Daoy (cell line): ENCODE data around the gene COQ9. TPM values are rescaled to one million over a fixed set of nuclear protein-coding genes. Genes with fewer than 3 reads are reported as not detected.

Experiments used
- DNase-seq: peaks from one replicate; pipeline ENCODE4 v3.0.0-alpha.2; 2015; ENCODE audit warnings: low read depth
- total RNA-seq: library from RNA; depleted of rRNA; stranded (reverse); fragments of >200 nt; shearing (Covaris generic); gene quantifications from 2 replicates; pipeline ENCODE4 v1.2.3, GENCODE V29; 2014

The COQ9 gene
- total RNA-seq, 1 experiment from 2014 or later: 44.9 TPM

DNA sequence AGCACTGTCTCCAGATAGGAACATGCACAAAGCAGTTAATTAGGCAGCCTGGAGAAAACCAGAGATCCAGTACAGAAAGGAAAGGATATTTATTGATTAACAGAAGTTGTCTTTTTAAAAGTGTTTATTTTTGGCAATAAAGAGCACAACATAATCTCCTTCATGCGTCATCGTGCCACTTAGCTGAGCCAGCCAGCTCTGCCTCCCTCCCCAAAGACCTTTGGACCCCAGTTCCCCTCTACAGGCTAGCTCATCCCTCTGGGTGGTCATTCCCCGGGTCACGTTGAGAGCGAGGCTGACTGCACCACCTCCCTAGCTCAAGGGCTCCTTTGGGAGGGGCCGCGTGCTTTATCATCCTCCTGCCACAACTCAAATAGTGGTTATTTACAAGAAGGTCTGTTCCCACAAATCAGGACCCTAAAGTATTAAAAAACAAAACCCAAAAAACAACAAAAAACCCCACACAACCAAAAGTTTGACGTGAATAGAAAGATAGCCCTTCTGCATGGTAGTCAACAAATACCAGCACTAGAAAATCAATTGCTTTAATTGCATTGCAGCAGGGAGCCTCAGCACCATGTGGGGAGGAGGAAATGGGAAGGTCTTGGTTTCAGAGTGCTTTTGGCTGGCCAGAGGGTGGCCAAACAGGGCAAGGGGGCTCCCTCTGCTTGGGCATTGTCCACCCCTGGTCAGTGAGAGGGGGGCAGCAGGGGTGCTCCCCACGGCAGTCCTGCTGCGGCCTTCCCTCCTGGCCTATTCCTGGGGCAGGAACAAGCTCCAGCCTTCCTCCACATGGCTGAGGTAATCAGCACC lies 24.8 kb downstream of the COQ9 start:
- DNase-seq: no peak

DNA sequence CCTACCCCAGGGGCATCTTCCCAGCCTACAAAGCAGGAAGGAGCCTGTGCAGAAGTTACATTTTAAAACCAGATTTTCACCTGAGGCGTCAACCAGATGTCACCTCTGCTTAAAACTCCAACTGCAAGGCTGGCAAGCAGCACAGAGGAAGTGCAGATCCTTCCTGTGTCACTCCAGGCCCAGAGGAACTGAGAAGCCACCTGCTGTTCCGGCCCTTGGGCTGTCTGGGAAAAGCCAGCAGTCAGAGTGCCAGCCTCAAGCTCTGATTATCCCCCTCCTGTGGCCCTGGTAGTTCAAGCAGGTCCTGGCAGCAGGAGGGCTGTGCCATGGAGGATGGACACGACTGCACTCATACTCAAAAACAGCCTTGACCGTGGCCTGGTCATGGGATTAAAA lies 25.4 kb downstream of the COQ9 start:
- no peak for DNase-seq

DNA sequence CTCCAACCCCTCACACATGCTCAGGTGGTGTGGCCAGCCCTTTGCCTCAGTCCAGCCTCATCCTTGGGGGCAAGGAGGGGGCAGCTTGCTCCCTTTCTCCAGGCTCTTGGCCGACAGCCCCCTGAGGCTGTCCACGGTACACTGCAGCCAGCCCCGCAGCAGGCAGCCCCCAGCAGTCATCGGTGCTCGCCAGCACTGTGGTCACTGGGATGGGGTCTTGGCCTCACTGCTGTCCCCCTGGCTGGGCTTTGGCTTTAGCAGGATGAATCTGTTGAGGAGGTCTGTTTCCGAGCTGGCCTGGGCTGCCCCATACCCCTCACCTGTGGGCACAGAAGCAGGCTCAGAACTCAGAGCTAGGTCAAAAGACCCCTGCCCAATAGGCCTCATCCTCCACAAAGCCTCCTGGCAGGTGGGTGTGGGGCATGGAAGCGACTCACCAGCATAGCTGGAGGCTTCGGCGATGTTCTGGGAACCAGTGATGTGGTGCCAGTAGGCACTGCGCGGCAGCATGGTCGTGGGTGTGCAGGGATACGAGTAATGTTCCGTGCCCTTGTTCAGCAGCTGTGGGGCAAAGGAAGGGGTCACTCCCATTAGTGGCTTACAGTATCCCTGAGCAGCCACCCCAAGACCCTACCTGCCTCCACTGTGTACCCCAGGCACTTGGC lies 26.0 kb downstream of the COQ9 start:
- DNase-seq: no peak

DNA sequence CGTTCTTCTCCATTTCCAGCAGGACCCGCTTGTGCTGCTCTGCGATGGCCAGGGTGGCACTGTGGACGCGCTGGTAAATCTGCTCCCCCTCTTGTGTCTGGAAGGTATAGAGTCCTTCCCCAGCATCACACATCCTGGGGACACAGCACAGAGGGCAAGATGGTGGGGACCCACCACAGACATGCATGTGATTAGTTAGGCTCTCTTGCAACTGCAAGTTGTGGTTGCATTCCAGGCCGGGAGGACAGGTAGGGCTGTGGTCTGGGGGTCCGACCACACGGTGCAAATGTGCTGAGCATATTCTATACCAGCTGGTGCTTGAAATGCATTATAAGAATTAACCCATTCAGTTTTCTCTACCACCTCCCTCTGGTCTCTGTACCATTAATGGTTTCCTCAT lies 26.6 kb downstream of the COQ9 start:
- no peak for DNase-seq

DNA sequence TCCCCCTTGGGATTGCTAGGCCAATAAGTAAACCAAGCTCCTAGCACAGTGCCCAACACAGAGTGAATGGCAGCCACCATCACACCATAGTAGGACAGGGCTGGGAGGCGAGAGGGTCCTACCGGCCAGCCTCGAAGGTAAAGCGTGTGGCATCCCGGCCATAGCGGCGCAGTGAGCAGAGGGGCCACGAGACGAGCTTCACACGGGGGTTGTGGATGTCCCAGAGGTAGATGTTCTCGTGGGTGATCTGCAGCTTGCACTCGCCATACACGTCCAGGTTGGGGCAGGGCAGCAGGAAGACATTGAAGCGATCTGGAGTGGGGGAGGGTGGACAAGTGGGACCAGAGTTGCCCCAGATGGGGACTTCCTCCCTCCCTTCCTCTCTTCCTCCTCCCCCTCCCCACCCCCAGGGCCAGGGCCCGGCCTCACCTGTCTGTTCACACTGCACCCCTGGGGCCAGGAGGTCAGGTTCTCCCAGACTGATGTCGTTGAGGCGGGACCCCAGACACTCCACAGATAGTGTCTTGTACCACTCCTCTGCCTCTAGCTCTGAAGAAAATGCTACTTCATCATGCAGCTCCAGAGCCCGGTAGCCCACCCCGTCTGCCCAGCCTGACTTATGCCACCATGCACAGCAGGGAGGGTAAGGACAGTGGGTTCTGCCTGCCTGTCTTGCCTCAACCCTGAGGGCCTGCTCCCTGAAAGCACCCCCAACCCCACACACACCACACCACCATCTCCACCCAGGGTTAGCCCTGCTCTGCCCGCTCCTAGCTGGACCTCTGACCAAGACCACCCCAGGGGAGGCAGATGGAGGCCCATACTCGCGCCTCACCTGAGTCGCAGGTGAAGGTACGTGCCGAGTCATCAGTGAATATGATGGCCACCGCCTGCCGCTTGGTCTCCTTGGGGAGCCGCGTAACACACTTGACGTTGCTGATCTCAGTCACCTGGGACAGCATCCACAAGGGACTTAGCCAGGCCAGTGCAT lies 27.7 kb downstream of the COQ9 start:
- DNase-seq: no peak

DNA sequence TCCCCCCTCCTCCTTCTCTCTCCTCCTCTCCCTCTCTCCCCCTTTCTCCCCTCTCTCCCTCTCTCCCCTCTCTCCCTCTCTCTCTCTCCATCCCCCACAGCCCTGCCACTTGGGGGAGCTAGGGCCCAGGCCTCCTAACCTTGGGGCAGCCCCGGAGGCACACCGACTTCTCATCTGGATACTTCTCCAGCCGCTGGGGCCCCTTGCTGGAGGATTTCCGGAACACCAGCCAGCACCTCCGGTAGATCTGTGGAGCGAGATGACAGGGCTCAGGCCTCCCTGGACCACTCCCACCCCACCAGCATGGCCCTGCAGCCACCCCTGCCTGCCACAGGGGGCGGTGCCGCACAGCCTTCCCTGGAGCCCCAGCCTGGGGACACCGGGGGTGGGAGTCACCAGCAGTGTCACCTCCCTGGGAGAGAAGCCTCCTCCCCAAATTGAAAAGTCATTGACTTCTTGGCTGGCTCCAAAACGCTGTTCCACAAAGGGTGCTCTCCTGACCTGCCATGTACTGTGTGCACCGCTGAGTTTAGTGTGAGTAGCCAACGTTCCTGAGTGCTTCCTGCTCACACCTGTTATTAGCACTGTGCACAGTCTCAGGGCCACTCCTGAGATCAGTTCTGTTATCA lies 28.5 kb downstream of the COQ9 start:
- DNase-seq: peak; percentile 55

DNA sequence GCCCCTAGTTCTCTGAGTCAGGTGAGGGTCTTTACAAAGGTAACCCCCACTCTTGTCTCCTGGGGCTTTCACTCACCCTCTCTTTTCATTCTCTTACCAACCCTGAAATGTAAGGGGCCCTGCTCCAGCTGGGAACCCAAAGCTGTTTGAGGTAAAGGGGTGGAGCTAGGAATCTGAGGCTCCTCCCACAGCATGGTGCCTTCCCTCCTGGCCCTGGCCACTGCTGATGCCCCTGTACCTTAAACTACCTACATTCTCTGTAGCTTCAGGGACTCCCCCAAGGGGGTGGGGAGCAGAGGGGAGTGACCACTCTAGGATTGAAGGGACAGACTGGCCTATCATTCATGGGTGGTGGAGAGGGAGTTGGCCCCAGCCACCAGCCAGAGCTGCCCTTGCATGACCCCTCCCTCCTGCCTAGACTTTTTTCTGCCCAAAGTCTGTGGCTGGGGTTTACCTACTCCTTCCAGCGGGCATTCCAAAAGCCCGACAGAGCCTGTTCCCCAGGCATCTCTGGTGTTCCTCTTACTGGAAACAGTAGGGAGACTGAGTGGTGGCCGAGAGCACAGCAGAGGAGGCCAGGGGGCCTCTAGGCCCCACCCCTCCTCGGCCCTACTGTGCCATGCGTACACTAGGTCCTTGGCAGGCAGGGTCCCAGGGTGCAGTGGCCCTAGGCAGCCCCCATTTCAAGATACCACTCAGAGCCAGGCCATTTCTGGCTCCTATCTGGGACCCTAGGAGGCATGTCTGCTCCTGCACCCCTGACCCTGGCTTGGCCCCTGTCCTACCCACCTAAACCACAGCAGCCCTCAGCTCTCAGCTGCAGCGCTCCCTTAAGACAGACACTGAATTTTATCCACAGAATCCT lies 29.5 kb downstream of the COQ9 start:
- no peak for DNase-seq

DNA sequence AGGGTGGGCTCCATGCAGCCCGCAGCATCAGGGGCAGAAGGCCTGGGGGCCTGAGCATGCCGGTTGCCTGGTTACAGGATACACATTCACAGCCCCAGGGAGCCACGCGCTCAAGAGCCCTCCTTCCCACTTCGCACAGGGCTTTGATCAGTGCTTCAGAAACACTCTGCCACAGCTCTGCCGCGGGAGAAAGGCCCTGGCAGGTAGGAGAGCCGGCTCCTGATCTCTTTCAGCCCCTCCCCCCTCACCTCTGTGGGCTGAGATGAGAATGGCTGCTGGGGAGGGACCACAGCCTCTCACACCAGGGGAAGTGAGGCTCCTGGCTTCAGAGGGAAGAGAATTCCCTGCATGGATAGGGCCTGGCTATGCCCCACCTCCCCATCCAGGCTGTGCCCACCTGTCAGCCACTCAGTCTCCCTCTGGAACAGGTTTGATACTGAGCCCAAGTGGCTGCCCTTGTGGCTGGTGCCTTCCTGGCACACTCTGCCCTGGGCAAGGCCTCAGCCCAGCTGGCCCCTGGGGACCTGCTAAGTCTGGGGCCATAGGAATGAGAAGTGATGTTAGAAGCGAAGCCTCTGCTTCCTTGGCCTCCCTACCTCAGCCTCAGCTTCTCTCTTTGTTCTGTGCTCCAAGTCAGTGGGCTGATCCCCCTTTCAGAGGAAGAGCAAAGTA lies 30.4 kb downstream of the COQ9 start:
- DNase-seq: no peak

DNA sequence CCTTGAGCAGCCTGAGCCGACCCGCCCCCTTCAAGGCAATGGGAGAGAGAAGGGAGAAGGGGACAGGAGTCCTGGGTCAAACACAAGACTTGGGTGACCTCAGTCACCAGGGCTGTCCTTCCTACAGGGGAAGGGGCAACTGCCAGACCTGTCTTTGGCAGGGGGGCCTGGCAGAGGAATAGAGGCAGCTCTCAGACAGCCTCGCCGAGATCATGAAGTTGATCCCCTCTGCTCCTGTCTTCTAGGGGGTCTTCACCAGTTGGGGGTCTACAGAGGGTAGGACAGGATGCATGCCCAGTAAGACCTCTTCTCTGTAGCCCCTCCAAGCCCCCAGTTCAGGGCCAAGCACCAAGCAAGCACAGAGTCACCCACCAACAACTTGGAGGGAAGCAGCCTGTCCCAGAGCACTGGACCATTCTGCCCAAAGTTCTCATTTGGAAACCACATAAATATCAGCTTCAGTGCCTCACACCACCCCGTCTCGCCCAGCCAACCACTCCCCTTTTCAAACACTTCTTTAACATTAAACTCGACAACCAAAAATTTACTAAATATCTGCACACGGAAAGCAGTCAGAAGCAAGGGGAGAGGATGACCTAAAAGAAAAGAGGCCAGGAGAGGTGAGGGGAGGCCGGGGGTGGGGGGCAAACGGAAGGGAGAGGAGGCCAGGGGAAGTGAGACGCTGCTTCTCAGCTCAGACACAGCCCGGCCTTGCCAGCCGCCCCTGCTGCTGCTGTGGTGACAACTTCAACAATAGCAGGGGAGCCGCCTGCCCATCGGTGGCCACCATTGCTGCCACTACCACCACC lies 31.3 kb downstream of the COQ9 start:
- DNase-seq: no peak

DNA sequence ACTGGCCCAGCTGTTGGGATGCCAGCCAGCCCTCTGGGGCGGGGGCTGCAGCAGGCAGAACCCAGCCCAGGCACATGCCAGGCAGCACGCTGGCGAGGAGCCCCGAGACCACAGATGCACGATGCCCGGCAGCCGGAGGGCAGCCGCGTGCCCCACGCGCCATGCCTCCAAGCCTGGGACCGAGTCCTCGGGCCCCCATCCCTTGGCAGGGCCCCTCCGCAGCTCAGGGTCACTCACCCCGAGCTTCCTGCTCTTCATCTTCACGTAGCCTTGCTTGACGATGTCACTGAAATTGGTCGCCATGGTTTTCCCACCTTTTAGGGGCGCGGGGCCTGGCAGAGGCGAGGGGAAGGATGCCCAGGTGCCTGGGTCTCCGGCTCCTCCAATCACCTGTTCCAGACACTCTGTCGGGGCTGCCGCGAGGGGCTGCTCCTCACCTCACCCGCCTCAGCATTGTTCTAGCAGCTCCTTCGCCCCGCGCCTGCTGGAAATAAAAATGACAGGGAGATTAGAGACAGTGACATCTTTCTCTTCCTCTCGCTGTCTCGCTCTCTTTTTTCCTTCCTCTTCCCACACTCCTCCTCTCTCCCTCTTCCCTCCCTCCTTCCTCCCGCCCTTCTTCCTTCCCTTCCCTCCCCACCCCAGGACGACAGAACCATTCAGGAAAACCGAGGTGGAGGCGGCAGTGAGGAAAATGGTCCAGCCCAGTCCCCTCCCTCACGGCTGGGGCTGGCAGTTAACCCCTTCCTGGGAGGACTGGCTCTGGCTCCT lies 32.1 kb downstream of the COQ9 start:
- DNase-seq: peak; percentile 56

DNA sequence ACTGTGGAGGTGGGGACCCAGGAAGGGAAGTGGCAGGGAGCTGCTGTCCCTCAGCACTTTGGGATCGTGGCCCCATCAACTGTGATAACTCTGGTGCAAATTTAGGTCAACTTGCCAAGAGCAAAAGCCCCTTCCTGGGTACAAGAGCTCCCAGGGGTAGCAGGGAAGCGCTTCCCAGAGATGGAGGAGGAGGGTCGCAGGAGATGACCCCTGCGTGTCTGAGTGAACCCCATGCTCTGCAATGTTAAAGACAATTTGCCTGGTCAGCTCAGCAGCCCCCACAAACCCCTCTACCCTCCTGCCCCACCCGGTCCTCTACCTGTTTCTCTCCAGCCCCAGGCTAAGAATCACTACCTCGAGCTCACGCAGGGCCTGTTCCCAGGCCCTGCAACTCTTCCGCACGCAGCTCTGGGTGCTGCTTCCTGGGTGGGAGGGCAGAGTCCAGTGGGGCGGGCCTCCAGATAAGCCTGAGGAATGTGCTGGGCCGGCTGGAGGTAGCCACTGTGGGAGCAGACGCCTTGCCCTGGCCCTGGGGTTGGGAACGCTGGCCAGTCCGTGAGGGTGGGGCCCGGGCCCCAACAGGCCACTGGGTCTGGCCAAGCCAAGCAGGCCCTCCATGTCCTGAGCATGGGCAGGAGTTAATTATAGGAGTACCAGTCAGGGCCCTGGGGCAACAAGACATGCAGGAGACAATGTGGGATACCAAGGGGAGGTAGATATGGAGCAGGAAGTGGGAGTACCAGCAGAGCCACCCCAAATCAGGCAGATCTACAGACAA lies 32.9 kb downstream of the COQ9 start:
- DNase-seq: no peak

DNA sequence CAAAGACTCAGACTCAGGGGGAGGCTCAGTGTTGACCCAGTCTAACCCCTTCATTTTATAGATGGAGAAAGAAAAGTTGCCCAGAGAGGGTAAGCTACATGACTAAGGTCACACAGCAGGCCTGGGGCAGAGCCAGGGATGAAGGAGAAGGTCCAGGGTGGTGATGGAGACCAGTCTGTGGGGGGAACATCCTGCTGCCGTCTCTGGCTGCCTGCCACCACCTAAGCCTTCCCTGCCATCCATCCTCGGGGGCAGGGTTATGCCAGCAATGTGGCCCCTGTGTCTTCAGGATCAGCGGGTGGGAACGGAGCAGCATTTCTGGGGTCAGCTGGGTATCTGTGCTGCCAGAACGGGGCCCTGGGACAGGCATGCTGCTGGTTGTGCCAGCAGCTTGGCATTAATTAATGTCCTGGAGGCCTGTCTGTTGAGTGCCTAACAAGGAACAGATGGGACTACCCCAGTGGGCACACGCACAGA lies 33.5 kb downstream of the COQ9 start:
- no peak for DNase-seq

DNA sequence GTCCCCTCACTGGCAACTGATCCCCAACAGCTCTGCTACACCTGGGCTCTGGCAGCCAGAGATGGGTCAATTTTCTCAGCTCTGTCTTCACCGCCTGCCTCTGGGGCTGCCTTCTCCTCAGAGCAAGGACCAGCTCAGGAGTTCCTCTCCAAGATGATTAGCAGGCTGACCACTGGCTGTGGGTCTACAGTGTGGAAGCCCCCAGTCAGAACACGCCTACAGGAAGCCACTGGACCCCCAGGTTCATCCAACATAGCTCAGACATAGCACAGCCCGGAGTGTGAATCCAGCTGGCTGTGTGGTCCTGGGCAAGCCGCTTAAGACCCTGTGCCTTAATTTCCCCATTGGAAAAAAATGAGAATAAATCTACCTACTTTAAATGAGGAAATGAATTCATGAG lies 34.1 kb downstream of the COQ9 start:
- DNase-seq: no peak

DNA sequence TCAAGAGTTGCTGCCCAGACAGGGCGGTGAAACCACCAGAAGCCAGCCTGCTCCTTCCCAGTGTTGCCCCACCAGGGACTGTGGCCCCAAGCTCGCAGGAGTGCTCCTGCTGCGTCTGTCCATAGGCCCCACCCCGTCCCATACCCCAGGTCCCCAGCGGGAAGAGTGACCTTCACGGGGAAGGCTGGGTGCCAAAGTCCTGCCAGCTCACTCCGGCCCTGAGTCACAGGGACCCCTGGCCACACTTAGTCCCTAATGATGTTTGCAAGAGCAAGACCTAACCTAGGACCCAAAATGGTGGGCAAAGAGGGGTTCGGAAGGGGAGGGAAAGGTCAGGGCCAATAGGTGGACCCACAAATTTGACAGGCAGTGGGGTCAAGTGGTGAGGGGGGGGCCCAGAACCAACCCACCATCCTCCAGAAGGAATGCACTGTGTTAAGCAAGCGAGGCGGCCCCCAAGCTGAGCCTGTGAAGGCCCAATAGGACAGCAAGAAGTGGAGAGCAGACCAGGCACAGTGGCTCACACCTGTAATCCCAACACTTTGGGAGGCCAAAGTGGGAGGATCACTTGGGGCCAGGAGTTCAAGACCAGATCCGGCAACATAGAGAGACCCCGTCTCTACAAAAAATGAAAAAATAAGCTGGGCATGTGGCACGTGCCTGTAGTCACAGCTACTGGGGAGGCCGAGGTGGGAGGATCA lies 35.7 kb downstream of the COQ9 start:
- no peak for DNase-seq

DNA sequence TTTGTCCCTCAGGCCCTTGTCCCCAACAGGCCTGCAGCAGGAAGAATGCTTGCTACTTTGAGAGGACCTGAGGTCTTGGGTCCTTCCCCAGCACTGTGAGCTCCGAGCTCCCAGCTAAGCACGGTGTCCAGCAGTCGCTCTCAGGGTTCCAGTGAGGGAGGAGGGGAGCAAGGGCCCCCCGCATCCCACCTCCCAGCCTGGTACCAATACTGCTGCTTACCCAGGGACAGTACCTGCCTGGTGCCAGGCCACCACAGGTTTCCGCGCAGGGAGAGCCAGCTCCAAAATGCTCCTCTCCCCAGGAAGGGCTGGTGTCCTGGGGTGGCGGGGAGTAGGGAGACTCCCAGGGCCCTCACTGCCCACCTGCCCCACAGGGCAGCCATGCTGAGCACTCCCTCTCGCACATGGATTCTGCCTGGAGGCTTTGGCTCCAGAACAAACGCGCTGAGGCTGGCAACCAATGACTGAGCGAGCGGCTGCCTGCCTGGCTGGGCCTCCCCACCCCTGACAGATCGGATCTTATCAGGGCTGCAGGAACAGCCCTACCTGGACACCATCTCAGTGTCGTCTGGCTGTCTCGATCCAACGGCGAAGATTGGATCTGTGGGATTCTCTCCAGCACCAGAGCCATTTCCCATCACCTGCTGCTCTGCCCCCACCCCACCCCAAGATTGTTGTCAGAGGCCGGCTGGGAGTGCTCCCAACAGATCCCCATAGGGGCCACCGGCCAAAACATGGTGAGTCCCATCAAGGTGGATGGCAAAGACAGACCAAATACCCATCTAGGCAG lies 36.6 kb downstream of the COQ9 start:
- no peak for DNase-seq

DNA sequence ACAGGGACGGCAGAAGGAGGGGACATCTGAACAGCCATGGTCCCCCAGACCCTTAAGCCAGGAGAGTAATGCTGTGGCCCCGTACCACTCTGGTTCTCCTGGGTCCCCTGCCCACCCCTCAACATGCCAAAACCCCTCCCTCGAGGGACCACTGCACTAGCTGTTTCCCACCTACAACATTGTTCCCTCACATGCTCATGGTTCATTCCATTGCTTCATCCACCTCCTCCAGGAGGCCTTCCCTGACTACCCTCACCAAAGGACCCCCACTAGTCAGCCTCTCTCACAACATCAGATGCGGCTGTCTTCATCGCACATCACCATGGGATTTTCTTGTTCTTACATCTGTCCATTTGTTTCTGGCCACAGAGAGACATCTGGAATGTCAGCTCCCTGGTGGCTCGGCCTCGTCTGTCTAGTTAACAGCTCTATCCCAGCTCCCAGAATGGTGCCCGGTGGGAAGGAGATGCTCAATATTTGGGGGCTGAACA lies 37.3 kb downstream of the COQ9 start:
- no peak for DNase-seq
